Measurements from ENCODE around the gene CCDC148.
"Not testable (repeated sequence)": the region's sequence is repeated elsewhere in the genome, so short reads cannot be mapped to it uniquely, and the experiment has no call there.

CCDC148 gene

GRCh38 chr2:158234497-158234896 is 222.1 kb downstream of the CCDC148 start:
- H3K27me3 ChIP-seq, result no peaks in the 10 kb centered on the region

GRCh38 chr2:158232476-158232875 is 224.1 kb downstream of the CCDC148 start:
- Histone ChIP-seq H3K36me3 (no peaks in the 10 kb centered on the region), H3K27me3 (no peaks in the 10 kb centered on the region), H3K27ac (no peak overlapping the region), H3K9me3 (no peaks in the 10 kb centered on the region), H3K4me3 (ENCODE audit: low read depth in 1 of 2, low read length in 1 of 2) (no peak overlapping the region), H3K4me1 (ENCODE audit: control insufficient read depth in 1 of 2, insufficient read depth in 1 of 2, low read depth in 1 of 2, low read length in 1 of 2) (no peaks in the 10 kb centered on the region)
- TF ChIP-seq CTCF (IDR thresholded peaks at IDR 0.05), result no peak

More at GRCh38 chr2:158234497-158234896, 222.1 kb downstream of the CCDC148 start:
- Histone ChIP-seq H3K4me1 (ENCODE audit: control insufficient read depth in 1 of 2, insufficient read depth in 1 of 2, low read depth in 1 of 2, low read length in 1 of 2) (no peaks in the 10 kb centered on the region), H3K4me3 (ENCODE audit: low read depth in 1 of 2, low read length in 1 of 2) (no peak overlapping the region), H3K27ac (no peak overlapping the region), H3K36me3 (no peaks in the 10 kb centered on the region), H3K9me3 (no peaks in the 10 kb centered on the region)
- no peak for TF ChIP-seq CTCF (IDR thresholded peaks at IDR 0.05)

- no peaks in the 10 kb centered on the region for H3K27me3 ChIP-seq
- TF ChIP-seq CTCF (IDR thresholded peaks at IDR 0.05), result no peak
- peak overlapping the region; percentile 2 for H3K27ac ChIP-seq
- H3K36me3 ChIP-seq, result no peaks in the 10 kb centered on the region
- H3K9me3 ChIP-seq, result no peaks in the 10 kb centered on the region
- H3K4me1 ChIP-seq (ENCODE audit: control insufficient read depth in 1 of 2, insufficient read depth in 1 of 2, low read depth in 1 of 2, low read length in 1 of 2), result no peaks in the 10 kb centered on the region
- no peak overlapping the region for H3K4me3 ChIP-seq (ENCODE audit: low read depth in 1 of 2, low read length in 1 of 2)
These were observed 227.5 kb downstream of the CCDC148 start for GRCh38 chr2:158228943-158229508.

GRCh38 chr2:158223066-158223465 is 233.5 kb downstream of the CCDC148 start:
- not testable (repeated sequence) for H3K9me3 ChIP-seq; H3K36me3 ChIP-seq; H3K4me1 ChIP-seq (ENCODE audit: control insufficient read depth in 1 of 2, insufficient read depth in 1 of 2, low read depth in 1 of 2, low read length in 1 of 2); H3K27me3 ChIP-seq; H3K27ac ChIP-seq; H3K4me3 ChIP-seq (ENCODE audit: low read depth in 1 of 2, low read length in 1 of 2)

- no peak overlapping the region for H3K4me3 ChIP-seq (ENCODE audit: low read depth in 1 of 2, low read length in 1 of 2)
- H3K27ac ChIP-seq, result no peak overlapping the region
- H3K36me3 ChIP-seq, result no peaks in the 10 kb centered on the region
- H3K4me1 ChIP-seq (ENCODE audit: control insufficient read depth in 1 of 2, insufficient read depth in 1 of 2, low read depth in 1 of 2, low read length in 1 of 2), result peaks cover 7 to 13% of the 10 kb centered on the region in 2 experiments
- H3K27me3 ChIP-seq, result no peaks in the 10 kb centered on the region
- TF ChIP-seq CTCF (IDR thresholded peaks at IDR 0.05), result no peak
- no peaks in the 10 kb centered on the region for H3K9me3 ChIP-seq
These were observed 235.2 kb downstream of the CCDC148 start for GRCh38 chr2:158221063-158222020.

GRCh38 chr2:158217593-158217992 is 239.0 kb downstream of the CCDC148 start:
- Histone ChIP-seq H3K27ac (peak overlapping the region; percentile 64), H3K4me3 (ENCODE audit: low read depth in 1 of 2, low read length in 1 of 2) (peak overlapping the region; percentile 35), H3K9me3 (no peaks in the 10 kb centered on the region), H3K4me1 (ENCODE audit: control insufficient read depth in 1 of 2, insufficient read depth in 1 of 2, low read depth in 1 of 2, low read length in 1 of 2) (peaks cover 21 to 25% of the 10 kb centered on the region in 2 experiments), H3K27me3 (no peaks in the 10 kb centered on the region), H3K36me3 (no peaks in the 10 kb centered on the region)
- TF ChIP-seq CTCF (IDR thresholded peaks at IDR 0.05), result no peak
